Esophagus (tissue), 2 donors: ENCODE measurements around the gene TRAPPC2B. TPM values are rescaled to one million over a fixed set of nuclear protein-coding genes. Genes with fewer than 3 reads are reported as not detected.

ENCODE experiments used
- H3K27ac ChIP-seq, 2 donors: one replicate each; pipeline ENCODE4 v1.5.1; 2013; ENCODE audit warnings: low read depth in 2 of 2, mild to moderate bottlenecking in 2 of 2, inconsistent platforms in 1 of 2, low read length in 1 of 2, moderate library complexity in 1 of 2
- H3K27me3 ChIP-seq, 2 donors: one replicate each; pipeline ENCODE4 v1.6.1; 2013; ENCODE audit warnings: low read length in 2 of 2, control low read depth in 1 of 2, mild to moderate bottlenecking in 1 of 2; ENCODE audit not compliant: insufficient read depth in 2 of 2, control insufficient read depth in 1 of 2
- H3K36me3 ChIP-seq, 2 donors: one replicate each; pipeline ENCODE4 v1.6.1; 2013; ENCODE audit warnings: low read length in 1 of 2; ENCODE audit not compliant: control insufficient read depth in 2 of 2, insufficient read depth in 2 of 2
- H3K4me1 ChIP-seq, 2 donors: one replicate each; pipeline ENCODE4 v1.6.1; 2013; ENCODE audit warnings: low read length in 1 of 2; ENCODE audit not compliant: control insufficient read depth in 2 of 2, insufficient read depth in 2 of 2
- H3K4me3 ChIP-seq, 2 donors: one replicate each; pipeline ENCODE4 v1.5.1; 2013; ENCODE audit warnings: low read length in 2 of 2, mild to moderate bottlenecking in 2 of 2, low read depth in 1 of 2, moderate library complexity in 1 of 2
- H3K9me3 ChIP-seq, 2 donors: one replicate each; pipeline ENCODE4 v1.6.1; 2013; ENCODE audit warnings: mild to moderate bottlenecking in 2 of 2, low read depth in 1 of 2, low read length in 1 of 2, moderate library complexity in 1 of 2; ENCODE audit not compliant: control insufficient read depth in 2 of 2, insufficient read depth in 1 of 2
- WGBS, 2 donors: extraction: QIAGEN DNeasy Blood & Tissue Kit; methylation state at CpG; one replicate each; pipeline ENCODE4 v1.1.7; 2013; 5-methylcytosine and 5-hydroxymethylcytosine counted together
- polyA plus RNA-seq, 2 donors: library from polyadenylated mRNA; stranded (reverse); fragments of 200-250 nt; gene quantifications; one replicate each; pipeline ENCODE4 v1.2.3, GENCODE V29; 2013
- donor health status: healthy with polysubstance abuse.
- donor health status: Bipolar disorder and iron deficiency.

The TRAPPC2B gene
- polyA plus RNA-seq, 2 donors, result 19.6 to 25.8 TPM

GRCh38 chr19:57334191-57334590 is 29.2 kb upstream of the TRAPPC2B start:
- Histone ChIP-seq H3K4me3 (no peak overlapping the region), H3K9me3 (no peaks in the 10 kb centered on the region), H3K27me3 (no peaks in the 10 kb centered on the region), H3K27ac (no peak overlapping the region), H3K4me1 (no peaks in the 10 kb centered on the region), H3K36me3 (no peaks in the 10 kb centered on the region)
- WGBS, 2 donors, result 51 to 62% methylated on average over 4 of the region's 4 CpGs

- 46 to 52% methylated on average over 3 of the region's 3 CpGs for WGBS, 2 donors
- H3K4me3 ChIP-seq, result no peak overlapping the region
- no peak overlapping the region for H3K27ac ChIP-seq
- H3K27me3 ChIP-seq, result no peaks in the 10 kb centered on the region
- H3K9me3 ChIP-seq, result no peaks in the 10 kb centered on the region
- no peaks in the 10 kb centered on the region for H3K36me3 ChIP-seq
- H3K4me1 ChIP-seq, result no peaks in the 10 kb centered on the region
Measured at GRCh38 chr19:57338877-57339276, 24.5 kb upstream of the TRAPPC2B start.

GRCh38 chr19:57342582-57342981 is 20.8 kb upstream of the TRAPPC2B start:
- Histone ChIP-seq H3K27me3 (no peaks in the 10 kb centered on the region), H3K4me3 (no peak overlapping the region), H3K36me3 (no peaks in the 10 kb centered on the region), H3K4me1 (no peaks in the 10 kb centered on the region), H3K9me3 (no peaks in the 10 kb centered on the region), H3K27ac (no peak overlapping the region)
- 76 to 81% methylated on average over 6 of the region's 6 CpGs for WGBS, 2 donors

GRCh38 chr19:57348136-57348535 is 15.2 kb upstream of the TRAPPC2B start:
- Histone ChIP-seq H3K27ac (no peak overlapping the region), H3K9me3 (peaks cover 2% of the 10 kb centered on the region in 2 donors), H3K36me3 (peaks cover 1 to 3% of the 10 kb centered on the region in 2 donors), H3K4me1 (peaks cover 3% of the 10 kb centered on the region in 2 donors), H3K4me3 (no peak overlapping the region), H3K27me3 (no peaks in the 10 kb centered on the region)
- WGBS, 2 donors, result 53 to 64% methylated on average over 3 of the region's 3 CpGs

- H3K9me3 ChIP-seq, result peaks cover 3 to 21% of the 10 kb centered on the region in 2 donors
- WGBS, 2 donors, result 1 to 2% methylated on average over 57 of the region's 57 CpGs
- H3K27ac ChIP-seq, result peak within 1 kb of the TSS; percentile 60 to 95
- peak within 1 kb of the TSS; percentile 81 to 84 for H3K4me3 ChIP-seq
- peaks cover 21 to 29% of the 10 kb centered on the region in 2 donors for H3K36me3 ChIP-seq
- H3K4me1 ChIP-seq, result peaks cover 3% of the 10 kb centered on the region in 2 donors
- H3K27me3 ChIP-seq, result no peaks in the 10 kb centered on the region
Measured at GRCh38 chr19:57350877-57351805, 12.2 kb upstream of the TRAPPC2B start, which contains the start of gene ZNF304. ZNF304 (plus strand) TSS chr19:57351271; CDS start chr19:57351665, 394 bp downstream.

- peaks cover 29 to 35% of the 10 kb centered on the region in 2 donors for H3K36me3 ChIP-seq
- WGBS, 2 donors, result 21 to 22% methylated on average over 7 of the region's 7 CpGs
- H3K27me3 ChIP-seq, result no peaks in the 10 kb centered on the region
- peak overlapping the region; percentile 81 to 84 for H3K4me3 ChIP-seq
- peak overlapping the region in 1 of 2 donors; percentile 95 for H3K27ac ChIP-seq
- peaks cover 3% of the 10 kb centered on the region in 2 donors for H3K4me1 ChIP-seq
- peaks cover 3 to 28% of the 10 kb centered on the region in 2 donors for H3K9me3 ChIP-seq
Measured at GRCh38 chr19:57351867-57352266, 11.5 kb upstream of the TRAPPC2B start.

- no peak overlapping the region for H3K4me3 ChIP-seq
- H3K27me3 ChIP-seq, result no peaks in the 10 kb centered on the region
- H3K4me1 ChIP-seq, result peaks cover 3% of the 10 kb centered on the region in 2 donors
- H3K9me3 ChIP-seq, result peaks cover 11 to 36% of the 10 kb centered on the region in 2 donors
- 92 to 95% methylated on average over 4 of the region's 4 CpGs for WGBS, 2 donors
- H3K27ac ChIP-seq, result no peak overlapping the region
- peaks cover 42 to 44% of the 10 kb centered on the region in 2 donors for H3K36me3 ChIP-seq
Measured at GRCh38 chr19:57355916-57356315, 7.4 kb upstream of the TRAPPC2B start.

- Histone ChIP-seq H3K4me1 (no peaks in the 10 kb centered on the region), H3K9me3 (peaks cover 11 to 36% of the 10 kb centered on the region in 2 donors), H3K4me3 (no peak overlapping the region), H3K27ac (no peak overlapping the region), H3K36me3 (peaks cover 42 to 44% of the 10 kb centered on the region in 2 donors), H3K27me3 (no peaks in the 10 kb centered on the region)
- WGBS, 2 donors, result 97 to 98% methylated on average over 5 of the region's 5 CpGs
Measured at GRCh38 chr19:57357406-57357805, 5.9 kb upstream of the TRAPPC2B start.

GRCh38 chr19:57359300-57359699 is 4.1 kb upstream of the TRAPPC2B start:
- H3K9me3 ChIP-seq, result peaks cover 8 to 29% of the 10 kb centered on the region in 2 donors
- no peaks in the 10 kb centered on the region for H3K27me3 ChIP-seq
- H3K4me1 ChIP-seq, result peaks cover 0 to 5% of the 10 kb centered on the region in 2 donors
- H3K4me3 ChIP-seq, result no peak overlapping the region
- peaks cover 31 to 39% of the 10 kb centered on the region in 2 donors for H3K36me3 ChIP-seq
- H3K27ac ChIP-seq, result no peak overlapping the region
